GM21526 (cell line): Measurements from ENCODE around the gene ALDOA.

Experiments used
- ATAC-seq: cut with Tn5 transposase; IDR thresholded peaks from one replicate; pipeline ENCODE4 v1.9.1; 2021; ENCODE audit warnings: moderate library complexity; ENCODE audit not compliant: unreplicated experiment, low FRiP score

The ALDOA gene

DNA sequence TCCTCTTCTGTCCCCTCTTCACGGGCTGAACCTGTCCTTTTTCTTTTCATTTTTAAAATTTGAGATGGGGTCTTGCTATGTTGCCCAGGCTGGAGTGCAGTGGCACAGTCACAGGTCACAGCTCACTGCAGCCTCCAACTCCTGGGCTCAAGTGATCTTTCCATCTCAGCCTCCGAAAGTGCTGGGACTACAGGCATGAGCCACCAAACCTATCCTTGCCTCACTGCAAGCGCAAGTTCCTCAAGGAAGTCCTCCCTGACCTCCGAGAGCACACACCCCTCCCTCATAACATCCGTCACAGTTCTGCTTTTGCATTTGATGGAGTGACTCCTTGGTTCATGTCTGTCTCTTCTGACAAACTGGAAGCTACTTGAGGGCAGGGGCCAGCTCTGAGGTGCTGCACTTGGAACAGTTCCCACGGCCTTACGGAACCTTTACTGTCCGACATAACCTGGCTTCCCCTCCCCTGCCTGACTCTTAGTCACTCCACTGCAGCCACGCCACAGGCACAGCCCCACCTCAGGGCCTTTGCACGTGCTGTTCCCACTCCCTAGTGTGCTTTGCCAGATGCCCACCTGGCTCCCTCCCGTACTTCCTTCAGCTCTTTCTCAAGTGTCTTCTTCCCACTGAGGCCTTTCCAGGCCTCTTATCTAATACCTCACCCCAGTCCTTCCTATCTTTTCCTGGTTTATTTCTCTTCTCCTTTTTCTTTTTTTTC, 21.8 kb downstream of the ALDOA start:
- ATAC-seq = no peak

DNA sequence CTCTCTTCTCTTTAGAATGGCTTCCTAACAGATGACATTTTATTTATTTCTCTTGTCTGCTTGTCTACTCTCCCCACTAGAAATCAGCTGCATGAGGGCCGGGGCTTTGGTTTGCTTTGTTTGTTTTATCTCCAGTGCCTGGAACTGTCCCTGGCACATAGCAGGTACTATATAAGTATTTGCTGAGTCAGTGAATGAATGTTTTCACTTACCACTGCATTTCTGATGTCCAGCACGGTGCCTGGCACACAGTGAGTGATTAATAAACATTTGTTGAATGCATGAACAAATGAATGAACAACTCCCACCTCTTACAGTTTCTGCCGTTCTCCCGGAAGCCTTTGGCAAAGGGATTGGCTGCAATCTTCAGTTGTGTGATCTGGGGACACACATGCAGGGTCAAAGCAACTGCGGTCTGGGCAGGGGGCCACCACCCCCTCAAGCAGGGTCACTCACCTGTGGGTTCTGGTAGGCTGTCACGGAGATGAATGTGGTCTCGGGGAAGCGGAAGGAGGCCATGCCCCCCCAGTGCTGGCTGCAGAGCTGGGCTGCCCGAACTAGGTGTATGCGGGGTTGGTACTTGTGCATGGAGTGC, 22.8 kb downstream of the ALDOA start:
- ATAC-seq = no peak

DNA sequence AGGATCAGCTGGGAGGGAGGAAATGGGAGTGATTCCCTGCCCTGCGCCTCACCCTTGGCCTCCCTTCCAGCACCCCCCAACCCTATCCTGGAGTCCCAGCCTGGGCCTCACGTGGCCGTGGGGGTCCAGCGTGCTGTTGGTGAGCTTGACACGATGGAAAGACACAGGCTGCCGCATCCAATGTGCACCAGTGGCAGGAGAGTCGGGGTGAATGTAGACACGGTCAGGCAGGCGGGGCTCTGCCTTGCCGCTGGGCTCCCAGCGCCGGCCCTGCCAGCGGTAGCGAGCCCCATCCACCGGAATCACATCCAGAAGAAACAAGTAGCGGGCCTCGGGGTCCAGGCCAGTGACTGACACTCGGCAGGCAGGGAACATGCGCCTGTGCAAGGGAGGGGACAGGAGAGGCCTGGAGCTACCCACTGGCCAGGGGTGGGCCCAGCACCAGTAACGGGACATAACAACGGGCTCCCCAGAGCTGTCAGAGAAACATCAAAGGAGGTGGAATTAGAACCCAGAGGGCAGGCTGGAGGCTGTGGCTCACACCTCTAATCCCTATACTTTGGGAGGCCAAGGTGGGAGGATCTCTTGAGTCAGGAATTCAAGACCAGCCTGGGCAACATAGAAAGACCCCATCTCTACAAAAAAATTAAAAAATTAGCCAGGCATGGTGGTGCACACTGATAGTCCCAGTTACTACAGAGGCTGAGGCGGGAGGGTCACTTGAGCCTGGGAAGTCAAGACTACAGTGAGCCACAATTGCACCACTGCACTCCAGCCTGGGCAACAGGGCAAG, 23.5 kb downstream of the ALDOA start:
- no peak for ATAC-seq

- ATAC-seq = no peak
Measured at GRCh38 chr16:30090610-30091331, 25.2 kb downstream of the ALDOA start.

DNA sequence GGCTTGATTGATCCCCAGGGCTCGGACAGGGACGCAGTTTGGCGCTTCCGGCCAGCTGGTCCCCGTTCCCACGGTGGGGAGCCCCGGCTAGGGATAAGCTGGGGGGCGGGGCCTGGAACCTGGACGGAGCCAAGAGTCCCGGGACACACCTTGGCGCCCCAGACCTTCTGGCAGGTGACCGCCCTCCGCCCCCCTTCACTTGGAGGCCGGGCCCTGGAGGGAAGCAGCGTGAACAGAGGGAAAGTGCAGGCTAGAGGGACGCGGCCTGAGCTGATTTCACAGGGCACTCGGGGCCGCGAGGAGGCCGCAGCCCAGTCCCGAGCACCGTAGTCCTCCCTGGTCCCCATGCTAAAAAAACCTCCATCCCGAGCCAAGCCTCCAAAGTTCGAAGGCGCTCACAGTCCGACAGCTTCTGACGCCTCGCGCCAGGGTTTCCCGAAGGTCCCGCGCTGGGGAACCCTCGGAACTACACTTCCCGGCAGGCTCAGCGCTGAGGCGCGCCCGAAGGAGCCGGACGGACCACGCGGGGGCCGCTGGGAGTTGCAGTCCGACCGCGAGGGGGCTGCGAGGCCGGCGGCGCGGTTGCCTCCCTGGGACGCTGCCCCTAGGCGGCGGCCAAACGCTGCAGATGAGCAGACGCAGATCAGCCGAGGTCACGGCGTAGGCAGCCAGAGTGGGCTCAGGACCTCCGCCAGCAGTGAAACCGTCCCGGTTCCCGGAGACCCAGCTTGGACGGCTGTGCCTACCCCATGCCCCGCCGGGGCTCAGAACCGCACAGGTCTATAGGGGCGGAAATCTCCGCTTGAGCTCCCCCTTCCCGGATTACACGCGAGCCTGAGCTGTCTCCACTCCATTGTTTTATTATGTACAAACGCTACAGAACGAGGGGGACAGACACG, 26.2 kb downstream of the ALDOA start, which contains the start of gene TBX6:
TBX6 (minus strand) TSS at position 451 of the 899 bp plus-strand sequence. CDS start 731 bp downstream, outside the sequence.
- ATAC-seq = peak; percentile 56

DNA sequence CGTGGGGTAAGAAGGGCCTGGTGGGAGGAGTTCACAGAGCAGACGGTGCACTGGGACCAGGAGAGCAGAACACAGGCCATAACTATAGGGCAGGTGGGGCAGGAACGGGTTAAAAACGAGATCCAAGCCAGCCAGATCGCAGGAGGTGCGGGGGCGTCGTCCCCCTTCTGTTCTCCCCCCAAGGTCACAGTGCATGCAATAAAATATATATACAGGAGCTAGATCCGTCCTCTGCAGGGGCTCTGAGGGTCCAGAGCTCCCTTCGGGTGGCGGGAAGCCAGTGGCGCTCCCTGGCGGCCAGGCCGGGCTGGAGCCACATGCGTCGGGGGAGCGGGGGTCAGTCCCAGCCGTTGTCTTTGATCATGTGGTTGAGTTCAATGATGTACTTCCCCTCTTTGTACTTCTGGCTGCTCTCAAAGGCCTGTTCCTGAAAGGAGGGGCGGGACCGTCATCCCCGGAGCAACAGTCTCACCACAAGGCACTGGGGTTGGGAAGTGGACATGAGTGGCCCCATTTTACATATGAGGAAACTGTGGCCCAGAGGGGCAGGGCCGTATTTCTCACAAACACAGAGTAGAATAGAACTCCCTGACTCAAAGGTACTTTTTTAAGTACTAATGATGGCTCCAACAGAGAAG, 26.9 kb downstream of the ALDOA start:
- peak; percentile 46 for ATAC-seq

GRCh38 chr16:30094541-30095165, 29.1 kb downstream of the ALDOA start:
- ATAC-seq = no peak

GRCh38 chr16:30095166-30096078, 29.9 kb downstream of the ALDOA start:
- no peak for ATAC-seq

GRCh38 chr16:30096105-30096861, 30.7 kb downstream of the ALDOA start, which contains the start of gene YPEL3:
Gene YPEL3 (minus strand): TSS chr16:30096213. CDS start chr16:30095482, 731 bp downstream.
- ATAC-seq = no peak

DNA sequence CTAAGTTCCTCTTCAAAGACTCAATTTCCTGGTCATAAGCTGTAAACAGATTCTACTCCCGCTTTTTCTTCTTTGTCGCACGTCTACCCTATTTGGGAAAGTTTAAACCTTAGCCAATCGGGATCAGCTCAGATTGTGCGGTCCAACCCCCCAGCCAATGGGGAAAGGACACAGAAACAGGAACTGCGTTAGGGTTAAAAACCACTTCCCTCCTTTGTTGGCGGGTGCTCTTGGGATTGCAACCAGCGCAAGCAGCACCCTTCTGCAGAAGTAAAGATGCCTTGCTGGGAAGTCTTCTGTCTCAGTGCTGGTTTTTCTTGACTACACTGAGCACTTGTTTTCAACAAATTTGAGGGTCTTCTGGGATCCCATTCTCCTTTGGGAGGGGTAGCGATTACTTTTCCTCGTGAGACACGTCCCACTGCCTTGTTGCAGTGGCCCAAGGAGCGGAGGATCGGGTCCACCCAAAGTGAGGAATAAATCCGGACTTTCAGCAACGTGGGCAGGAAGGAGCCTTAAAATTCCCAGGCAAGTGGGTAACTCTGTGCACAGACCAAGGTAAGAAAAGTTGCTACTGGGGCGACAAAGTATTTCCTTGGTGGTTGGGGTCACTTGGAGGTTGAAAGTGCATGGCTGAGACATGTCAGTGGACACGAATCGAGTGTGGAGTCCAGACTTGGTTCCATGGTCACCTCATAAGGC, 31.5 kb downstream of the ALDOA start:
- no peak for ATAC-seq

- no peak for ATAC-seq
Measured at GRCh38 chr16:30104090-30104489, 38.5 kb downstream of the ALDOA start.

- ATAC-seq = no peak
Measured at GRCh38 chr16:30104492-30104891, 38.9 kb downstream of the ALDOA start.

DNA sequence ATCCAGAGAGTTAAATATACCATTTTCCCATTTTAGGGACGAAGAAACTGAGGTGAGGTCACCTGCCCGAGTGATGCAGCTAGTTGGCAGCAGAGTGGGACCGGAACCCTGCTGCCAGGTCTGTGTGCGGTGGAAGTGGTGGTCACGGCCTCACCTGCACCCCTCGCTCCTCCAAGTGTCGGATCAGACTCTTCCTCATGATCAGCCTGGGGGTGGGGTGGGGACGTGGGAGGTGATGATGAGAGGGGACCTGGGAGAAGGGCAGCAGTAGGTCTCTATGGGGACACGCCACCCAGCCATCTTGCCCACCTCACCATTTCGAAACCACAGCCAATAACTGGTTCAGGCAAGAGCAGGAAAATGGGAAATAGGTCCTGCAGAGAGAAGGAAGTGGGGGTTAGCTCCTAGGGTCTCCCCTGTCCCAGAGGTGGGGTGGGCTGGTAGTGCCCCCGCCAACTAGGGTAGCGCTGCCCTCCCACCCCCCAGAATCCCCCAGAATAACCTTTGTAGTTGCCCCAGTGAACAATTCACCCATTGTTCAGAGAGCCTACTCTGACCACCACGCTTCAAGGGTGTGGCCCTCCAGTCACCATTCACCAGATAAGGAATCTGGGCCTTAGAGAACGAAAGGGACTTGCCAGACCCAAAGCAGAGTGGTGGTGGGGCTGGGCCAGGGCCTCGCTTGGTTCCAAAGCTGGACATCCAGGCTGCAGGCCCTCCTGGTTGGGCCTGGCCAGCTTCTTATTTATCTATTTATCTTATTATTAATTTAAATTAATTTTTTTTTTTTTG, 42.7 kb downstream of the ALDOA start:
- no peak for ATAC-seq

GRCh38 chr16:30110661-30111060, 45.1 kb downstream of the ALDOA start:
- ATAC-seq = no peak

GRCh38 chr16:30112197-30113030, 46.9 kb downstream of the ALDOA start:
- ATAC-seq = no peak
